PC-9 (cell line): Measurements from ENCODE around the gene MYOZ2.

Experiments used
- CTCF ChIP-seq: fragments of 200-600 bp; sonication (generic); conservative IDR thresholded peaks from 2 replicates; pipeline ENCODE4 v1.6.1; 2017; ENCODE audit warnings: mixed run types, antibody characterized with exemption, mild to moderate bottlenecking, moderate library complexity
- EZH2 ChIP-seq: fragments of 200-600 bp; sonication (generic); IDR thresholded peaks from 2 replicates; pipeline ENCODE4 v1.8.0; 2017; ENCODE audit warnings: antibody characterized with exemption, low read depth

GRCh38 chr4:119232286-119232685 is 96.7 kb downstream of the MYOZ2 start:
- TF ChIP-seq CTCF = no peak
- no peak for TF ChIP-seq EZH2
